Esophagus mucosa (tissue), 1 donor: Measurements from ENCODE around the gene TGM3. TPM values are rescaled to one million over a fixed set of nuclear protein-coding genes. Genes with fewer than 3 reads are reported as not detected.

Source experiments
- ATAC-seq: fragments of 200-7000 bp; cut with Tn5 transposase; one replicate; pipeline ENCODE4 v1.9.1; 2020
- total RNA-seq: library from RNA; stranded (reverse); gene quantifications from one replicate; pipeline ENCODE4 v1.2.4, GENCODE V29; 2023
- donor health status: DM: yes; HTN: yes; CAD: no.

TGM3 gene
- total RNA-seq, 1 donor from 2014 or later: 1,379 TPM

DNA sequence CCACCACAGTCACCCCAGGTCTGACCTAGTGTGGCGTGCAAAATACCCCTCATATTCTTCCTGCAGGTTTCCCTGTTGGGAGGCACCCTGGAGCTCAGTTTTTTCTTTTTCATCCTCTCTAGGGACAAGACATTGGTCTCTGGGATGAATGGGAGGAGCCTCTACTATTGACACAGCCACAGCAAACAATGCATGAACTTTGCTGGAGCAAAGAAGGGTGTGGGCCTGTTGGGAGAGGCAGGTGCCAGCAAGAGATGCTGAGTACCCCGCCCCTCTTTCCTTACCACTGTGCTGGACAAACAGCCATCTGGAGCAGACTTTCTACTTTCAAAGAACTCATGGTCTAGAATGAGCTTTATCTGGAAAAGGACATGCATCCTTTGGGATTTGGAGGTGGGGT lies 10.1 kb downstream of the TGM3 start:
- ATAC-seq: peak; percentile 68

DNA sequence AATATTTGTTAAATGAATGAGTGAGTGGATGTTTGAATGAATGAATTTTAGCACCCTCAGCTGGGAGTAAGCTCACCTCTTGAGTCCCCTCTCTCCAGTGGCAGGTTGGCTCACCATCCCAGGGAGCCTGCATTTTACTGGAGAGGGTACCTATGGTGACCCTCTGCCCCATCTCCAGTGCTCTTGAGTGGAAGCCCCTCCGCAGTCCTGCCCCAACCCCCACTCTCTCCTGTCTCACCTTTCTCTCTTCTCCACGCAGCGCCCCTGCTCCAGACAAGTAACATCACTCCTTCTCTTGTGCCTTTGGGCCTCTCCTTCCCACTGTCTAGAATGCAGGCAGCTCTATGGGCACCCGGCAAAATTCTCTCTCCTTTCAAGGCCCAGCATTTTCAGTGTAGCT lies 11.3 kb downstream of the TGM3 start:
- no peak for ATAC-seq

DNA sequence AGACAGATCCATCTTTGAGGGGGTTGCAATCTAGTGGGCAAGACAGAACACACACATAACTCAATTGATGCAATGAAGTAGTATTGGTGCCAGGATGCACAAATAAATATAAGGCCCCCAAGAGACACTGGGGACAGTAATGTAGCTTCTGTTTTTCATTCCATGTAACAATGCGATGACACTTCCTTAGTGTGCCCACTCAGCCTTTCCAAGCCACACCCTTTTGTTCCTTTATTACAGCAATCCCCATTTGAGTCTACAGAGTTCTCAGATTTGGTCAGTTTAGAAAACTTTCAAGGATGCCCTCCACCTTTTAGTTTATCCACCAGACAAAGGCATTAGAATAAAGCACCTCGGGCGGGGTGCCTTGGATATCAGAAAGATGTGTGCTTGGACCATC lies 15.5 kb downstream of the TGM3 start:
- ATAC-seq: no peak

DNA sequence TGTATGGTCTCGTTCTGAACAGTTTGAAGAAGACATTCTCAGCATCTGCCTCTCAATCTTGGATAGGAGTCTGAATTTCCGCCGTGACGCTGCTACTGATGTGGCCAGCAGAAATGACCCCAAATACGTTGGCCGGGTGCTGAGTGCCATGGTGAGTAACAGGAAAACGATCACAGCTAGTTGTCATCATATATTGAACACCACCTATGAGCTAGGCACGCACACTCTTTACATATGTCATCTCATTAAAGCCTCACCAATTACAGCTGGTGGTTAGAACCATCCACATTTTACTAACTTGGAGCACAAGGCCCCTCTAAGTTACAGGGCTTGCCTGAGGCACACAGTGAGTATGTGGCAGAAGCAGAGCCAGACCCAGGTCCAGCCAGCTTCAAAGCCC lies 17.1 kb downstream of the TGM3 start:
- ATAC-seq: no peak

DNA sequence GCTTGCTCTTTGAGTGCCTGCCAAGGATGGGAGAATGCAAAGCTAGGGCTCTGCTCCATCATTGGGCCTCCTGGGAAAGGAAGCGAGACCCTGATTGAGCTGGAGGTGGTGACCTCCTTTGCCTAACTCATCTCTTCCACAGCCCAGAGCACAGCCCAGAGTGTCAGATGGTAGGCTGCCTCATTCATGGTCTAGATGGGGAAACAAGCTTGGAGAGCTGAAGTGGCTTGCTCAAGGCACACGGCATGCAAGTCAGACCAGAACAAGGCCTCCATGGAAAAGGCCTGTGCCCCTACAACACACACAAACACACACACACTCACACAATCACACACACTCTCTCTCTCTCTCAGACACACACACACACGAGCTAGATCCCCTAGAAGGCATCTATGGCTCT lies 17.5 kb downstream of the TGM3 start:
- ATAC-seq: no peak

DNA sequence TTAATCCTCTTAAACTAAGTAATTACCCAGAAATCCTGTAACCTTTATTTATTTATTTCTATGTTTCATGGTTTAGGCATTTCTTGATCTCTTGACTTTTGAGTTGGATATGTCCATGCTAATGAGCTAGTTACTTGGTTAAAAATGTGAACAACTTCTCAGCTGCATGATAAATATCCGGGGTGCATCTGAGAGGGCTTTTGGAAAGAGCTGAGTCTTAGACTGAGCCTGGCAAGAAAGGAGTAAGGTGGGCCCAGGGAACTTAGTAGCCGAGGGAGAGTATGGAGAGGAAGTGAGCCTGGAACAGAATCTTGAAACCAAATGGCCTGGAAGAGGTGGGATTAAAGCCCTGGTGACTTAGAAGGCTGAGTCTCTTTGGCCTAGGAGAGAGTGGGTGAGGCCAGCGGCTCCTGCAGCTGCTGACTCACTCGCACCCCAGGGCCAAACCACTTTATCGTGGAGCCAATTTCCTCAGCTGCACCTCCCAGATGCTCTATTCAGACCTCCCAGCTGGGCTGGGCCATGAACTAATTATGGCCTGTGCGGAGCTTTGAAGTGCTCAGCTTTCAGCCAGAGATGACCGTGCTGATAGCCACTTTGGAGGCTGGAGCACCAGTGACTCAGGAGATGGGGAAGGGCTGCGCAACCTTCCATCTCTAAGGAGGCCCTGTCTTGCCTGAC lies 19.1 kb downstream of the TGM3 start:
- ATAC-seq: peak; percentile 85

DNA sequence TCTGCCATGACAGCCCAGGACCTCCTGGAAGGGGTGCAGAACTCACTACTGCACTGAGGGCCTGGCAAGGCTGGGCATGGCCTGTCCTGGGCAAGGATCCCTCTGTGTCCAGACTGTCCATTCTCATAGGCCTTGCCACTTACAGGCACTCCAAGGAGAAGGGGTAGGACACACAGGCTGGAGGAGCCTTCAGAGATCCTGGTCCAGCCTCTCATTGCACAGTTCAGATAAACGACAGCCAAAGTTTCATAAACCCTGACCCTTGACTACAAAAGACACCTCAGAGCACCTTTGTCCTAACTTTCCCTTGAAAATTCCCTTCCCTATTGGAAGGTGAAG lies 19.6 kb downstream of the TGM3 start:
- ATAC-seq: no peak

DNA sequence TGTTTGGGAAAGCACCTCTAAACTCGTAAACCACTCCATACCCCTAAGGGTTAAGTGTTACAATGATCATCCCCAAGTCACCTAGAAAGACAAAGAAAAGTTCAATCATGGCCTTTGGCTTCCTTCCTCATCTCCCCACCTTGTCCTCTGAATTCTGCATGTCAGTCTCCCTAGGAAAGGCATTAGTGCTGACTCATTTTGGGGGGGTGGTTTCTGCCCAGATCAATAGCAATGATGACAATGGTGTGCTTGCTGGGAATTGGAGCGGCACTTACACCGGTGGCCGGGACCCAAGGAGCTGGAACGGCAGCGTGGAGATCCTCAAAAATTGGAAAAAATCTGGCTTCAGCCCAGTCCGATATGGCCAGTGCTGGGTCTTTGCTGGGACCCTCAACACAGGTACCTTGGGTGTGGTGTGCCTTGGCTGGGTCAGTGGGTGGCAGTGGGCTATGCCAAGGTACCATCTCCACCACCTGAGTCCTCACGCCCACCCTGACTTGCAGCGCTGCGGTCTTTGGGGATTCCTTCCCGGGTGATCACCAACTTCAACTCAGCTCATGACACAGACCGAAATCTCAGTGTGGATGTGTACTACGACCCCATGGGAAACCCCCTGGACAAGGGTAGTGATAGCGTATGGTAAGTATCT lies 21.2 kb downstream of the TGM3 start:
- ATAC-seq: no peak

DNA sequence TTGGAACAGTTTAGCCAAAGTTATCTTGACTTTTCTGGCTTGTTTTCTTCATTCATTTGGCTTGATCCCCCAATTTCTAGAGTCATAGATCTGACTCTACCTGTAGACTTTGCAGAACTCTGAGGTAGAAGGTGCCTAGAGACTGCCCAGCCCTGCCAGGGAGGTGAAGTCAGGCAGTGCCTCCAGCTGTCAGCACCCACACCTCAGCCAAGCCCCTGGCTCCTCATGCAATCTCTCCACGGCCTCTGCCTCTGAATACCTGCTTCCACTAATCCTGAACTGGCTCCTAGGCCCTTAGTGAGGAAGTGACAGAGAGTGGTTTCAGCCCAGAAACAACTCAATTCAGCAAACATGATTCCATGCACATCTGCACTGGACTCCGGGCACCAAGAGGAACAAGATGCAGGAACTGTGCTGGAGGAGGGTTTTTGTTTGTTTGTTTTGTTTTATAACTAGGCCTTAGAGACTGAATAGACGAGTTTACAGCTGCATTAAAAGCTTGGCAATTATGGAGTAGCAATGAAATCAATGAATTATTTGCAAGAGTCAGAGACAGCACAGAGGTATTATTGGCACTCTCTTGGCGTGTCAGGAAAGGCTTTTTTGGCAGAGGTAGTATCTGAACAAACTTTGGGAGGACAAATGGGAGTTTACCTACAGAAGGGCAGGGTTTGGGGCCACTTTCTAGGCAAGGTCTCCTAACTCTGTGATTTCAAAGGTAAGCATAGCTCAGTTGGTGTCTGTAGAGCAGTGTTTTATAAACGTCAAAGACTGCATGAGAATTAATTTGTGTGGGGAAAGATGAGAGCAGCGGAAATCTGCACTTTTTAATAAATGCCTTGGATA lies 25.2 kb downstream of the TGM3 start:
- peak; percentile 30 for ATAC-seq

DNA sequence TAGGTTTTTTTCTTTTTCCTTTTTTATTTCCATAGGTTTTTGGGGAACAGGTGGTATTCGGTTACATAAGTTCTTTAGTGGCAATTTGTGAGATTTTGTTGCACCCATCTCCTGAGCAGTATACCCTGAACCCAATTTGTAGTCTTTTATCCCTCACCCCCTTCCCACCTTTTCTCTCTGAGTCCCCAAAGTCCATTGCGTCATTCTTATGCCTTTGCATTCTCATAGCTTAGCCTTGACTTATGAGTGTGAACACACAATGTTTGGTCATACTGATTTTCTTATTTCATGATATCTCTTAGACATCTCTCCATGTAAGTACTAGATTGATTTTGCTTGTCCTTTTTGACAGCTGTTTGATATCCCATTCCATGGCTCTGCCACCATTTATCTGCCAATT lies 27.2 kb downstream of the TGM3 start:
- ATAC-seq: no peak

DNA sequence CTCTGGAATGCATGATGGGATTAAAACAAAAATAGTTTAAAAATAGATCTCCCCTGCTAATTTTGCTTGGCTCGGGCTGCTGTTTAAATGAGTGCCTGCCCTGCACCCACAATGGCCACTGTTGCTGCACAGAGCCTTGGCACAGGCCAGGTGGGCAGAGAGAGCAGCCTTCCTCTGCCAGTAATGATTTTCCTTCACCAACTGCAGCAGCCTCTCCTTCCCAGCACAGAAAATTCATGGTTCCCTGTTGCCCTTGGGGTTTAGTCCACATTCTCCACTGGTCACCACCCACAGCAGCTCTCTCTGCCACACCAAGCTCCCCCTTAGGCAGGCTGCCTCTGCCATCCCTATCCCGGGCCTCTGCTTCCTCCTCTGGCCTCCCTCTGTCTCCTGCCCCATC lies 30.2 kb downstream of the TGM3 start:
- ATAC-seq: no peak

DNA sequence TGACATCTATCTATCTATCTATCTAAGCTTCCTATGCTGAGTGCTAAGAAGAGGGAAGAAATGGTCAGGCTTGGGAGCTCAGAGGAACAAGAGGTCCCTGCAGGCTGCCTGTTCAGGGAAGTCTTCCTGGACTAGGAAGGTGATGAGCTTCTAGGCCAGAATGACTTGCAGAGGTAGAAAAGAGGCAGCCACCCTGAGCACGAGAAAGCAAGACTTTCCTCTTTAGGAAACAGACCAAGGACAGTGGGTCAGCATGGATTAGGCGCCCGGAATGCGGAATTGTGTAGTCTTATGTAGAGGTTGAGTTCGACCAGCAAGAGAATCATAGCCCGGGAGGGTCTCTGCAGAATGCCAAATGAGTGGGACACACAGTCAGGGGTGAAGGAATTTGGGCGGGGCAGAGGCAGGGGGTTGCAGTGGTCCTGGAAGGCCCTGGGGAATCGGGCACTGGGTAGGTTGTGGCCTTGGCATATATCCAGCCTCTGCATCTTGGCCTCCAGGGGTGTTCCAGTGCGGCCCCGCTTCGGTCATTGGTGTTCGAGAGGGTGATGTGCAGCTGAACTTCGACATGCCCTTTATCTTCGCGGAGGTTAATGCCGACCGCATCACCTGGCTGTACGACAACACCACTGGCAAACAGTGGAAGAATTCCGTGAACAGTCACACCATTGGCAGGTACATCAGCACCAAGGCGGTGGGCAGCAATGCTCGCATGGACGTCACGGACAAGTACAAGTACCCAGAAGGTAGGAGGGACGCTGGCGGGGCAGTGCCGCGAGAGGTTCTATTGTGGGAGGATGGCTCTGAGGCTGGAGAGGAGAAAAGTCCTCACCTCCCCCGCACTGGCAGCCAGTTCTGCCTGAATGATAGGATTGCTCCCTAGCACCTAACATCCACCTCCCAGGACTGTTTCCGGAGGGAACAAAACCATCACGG lies 32.1 kb downstream of the TGM3 start:
- ATAC-seq: no peak

DNA sequence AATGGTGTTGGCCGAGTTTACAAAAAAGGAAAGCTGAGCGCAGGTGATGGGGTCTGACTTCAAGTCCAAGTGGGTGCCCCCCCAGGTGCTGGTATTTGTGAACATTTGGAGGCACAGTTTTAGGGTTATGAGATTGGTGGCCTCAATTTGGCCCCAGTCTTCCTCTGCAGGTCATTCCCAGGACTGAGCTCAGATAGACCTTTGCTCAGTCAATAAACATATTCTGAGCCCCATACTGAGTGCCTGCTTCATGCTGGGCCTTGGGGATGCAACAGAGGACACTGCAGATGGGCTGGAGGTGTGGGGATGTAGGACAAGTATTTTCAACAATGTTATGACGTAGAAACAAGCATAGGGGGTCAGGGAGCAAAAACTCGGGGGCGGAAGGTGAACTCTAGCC lies 33.5 kb downstream of the TGM3 start:
- ATAC-seq: no peak

DNA sequence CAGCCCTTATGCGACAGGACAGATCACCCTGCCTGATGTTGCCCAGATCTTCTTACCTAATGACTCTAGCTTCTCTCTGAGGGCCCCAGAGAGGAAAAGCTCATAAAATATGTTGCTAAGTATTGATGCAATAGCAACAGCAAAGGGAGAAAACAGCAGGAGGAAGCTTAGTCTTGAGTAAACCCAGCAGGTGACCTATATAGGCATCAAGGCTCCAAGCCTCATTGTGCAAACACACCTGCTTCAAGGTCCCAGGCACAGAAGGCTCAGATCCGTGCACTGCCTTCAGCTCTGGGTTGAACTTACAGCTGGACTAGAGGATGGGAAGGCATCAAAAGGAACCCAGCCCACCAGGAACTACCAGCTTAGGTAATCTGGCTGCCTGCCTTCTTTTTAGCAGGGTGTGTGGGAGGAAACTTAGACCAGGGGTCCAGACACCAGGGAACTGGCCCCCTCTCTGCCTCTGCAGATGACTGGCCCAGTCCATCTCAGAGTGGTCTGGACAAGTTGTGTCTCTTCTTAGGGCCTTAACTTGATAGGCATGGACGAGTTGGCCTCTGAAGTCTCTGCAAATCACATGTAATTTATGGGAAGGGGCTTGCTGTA lies 34.4 kb downstream of the TGM3 start:
- peak; percentile 7 for ATAC-seq

DNA sequence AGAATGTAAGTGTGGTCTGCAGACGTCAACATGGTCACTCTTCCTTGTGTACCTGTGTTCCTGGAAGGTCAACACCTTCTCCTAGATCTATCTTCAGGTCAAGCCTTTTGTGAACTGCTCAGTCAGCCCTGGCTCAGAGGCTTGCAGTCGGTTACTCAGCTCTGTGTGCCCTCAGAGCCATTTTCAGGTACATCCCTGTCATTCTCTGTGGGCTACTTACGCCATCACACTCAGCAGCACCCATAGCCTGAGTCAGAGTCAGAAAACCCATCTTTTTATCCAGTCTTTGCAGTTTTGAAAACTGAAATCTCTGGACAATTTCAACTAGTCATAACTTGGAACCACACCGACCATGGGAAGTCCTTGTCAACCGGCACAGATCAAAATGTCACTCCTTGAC lies 35.3 kb downstream of the TGM3 start:
- peak; percentile 11 for ATAC-seq

DNA sequence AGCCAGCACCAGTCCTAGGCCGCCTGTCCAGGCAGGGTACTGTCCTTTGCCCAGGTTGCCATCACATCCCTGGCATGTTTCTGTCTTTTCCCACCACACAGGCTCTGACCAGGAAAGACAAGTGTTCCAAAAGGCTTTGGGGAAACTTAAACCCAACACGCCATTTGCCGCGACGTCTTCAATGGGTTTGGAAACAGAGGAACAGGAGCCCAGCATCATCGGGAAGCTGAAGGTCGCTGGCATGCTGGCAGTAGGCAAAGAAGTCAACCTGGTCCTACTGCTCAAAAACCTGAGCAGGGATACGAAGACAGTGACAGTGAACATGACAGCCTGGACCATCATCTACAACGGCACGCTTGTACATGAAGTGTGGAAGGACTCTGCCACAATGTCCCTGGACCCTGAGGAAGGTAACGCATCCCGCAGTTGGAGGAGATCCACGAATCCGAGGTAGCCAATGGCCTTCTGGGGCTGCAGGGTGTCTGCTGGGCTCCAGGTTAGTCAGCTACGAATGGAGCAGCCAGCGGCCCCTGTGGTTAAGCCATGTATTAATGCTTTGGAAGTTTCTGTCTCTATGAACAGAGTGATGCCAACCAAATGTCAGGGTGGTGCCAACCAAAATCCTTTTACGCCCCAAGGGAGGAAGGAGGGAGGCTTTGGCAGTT lies 36.2 kb downstream of the TGM3 start:
- peak; percentile 8 for ATAC-seq

DNA sequence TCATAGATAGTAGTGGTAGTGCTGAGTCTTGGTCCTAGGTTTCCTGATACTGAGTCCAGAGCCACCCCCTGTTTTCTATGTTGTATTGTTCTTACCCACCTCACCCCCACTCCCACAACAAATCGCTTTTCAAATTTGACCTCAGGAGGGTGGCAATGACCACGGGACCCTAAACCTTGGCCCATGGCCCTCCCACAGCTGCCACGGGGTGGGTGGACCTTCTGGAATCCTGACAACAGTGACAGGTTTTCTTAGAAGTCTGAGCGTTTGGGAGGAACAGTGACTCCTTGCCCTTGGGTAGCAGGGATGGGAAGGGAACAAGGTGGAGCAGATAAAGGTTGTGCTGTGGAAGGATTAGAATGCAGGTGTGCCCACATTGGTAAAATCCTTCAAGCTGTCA lies 36.9 kb downstream of the TGM3 start:
- peak; percentile 34 for ATAC-seq

DNA sequence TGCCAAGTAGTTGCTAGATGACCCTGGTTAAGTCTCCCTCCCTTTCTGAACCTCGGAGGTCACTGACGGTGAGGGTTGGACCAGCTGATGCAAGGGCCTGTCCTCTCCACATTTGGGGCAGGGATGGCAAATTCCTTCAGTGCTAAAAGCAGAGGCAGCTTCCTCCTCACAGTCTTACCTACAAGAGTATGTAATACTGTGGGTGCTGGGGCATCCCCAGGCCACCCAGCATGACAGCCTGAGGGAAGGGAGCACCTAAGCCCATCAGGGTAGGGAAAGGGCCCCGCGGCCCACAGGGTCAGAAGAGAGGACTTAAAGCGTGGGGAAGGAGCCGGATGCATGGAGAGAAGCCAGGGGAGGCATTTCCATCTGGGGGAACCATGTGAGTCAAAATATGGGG lies 38.0 kb downstream of the TGM3 start:
- ATAC-seq: no peak

DNA sequence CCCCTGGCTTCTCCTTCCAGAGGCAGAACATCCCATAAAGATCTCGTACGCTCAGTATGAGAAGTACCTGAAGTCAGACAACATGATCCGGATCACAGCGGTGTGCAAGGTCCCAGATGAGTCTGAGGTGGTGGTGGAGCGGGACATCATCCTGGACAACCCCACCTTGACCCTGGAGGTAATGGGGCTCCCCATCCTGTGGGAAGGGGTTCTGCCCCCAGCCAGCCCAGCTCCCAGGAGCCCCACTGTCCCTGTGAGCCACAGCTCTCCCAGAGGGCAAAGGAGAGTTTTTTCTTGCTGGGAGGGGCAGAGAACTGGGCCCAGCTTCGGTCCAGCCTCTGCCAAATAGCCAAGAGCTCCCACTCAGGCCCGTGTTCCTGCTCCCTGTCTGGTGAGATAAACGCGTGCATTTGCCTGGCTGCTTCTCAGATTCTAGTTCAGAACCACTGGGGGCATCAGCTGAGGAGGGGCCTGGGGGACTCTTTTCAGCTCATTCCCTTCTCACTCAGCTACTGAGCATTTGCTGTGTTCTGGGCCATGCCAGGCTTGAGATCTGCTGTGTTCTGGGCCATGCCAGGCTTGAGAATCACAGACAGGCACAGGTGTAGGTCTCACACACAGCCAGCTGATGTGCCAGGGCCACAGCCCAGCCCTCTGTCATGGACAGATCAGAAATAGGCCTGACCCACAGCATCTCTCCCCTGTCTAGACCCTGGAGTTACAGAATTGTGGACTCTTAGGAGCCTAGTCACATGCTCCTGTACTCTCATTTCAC lies 39.5 kb downstream of the TGM3 start:
- ATAC-seq: no peak

DNA sequence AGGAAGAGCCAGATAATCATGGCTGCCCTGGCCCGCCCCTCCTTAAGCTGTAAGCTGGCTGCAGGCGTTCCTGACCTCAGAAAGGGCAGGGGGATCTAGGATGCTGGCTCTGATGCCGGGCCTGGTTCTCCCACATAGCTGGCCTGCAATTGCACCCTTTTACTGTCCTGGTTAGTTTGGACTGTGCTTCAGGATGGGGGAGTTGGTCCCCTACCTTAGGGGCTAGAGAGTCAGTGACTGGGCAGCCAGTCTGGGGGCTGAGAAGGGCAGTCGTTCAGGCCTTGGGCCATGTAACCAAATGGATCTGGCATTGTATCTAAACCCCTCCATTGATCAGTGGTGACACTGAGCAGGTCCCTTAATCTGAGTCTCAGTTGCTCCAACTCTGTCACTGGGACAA lies 40.7 kb downstream of the TGM3 start:
- ATAC-seq: no peak

DNA sequence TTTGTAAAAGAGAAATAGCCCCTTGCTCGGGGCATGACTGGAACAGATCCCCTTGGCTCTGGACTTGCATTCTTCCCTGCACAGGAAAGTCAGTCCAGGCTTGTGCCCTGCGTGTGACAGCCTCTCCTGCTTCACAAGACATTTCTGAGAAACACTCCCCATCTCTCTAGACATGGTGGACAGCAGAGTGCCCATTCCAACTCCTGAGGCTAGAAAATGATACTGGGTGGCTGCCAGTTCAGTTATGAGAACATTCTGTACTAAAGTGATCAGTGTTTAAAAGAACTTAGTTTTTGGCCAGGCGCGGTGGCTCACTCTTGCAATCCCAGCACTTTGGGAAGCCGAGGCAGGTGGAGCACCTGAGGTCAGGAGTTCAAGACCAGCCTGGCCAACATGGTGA lies 41.3 kb downstream of the TGM3 start:
- ATAC-seq: no peak
